Chondrocyte (in vitro differentiated cells): ENCODE results near the gene NDUFA13. TPM values are rescaled to one million over a fixed set of nuclear protein-coding genes. Genes with fewer than 3 reads are reported as not detected.
A peak's percentile ranks its signal among the peaks of the same experiment; 100 is the strongest.

ENCODE experiments used
- DNase-seq: peaks from one replicate; pipeline ENCODE4 v3.0.0; 2021; ENCODE audit warnings: mixed read lengths, low spot score
- H3K27ac Mint-ChIP-seq: one replicate; pipeline ENCODE4 v1.8.0; 2021; ENCODE audit warnings: mild to moderate bottlenecking, moderate library complexity, mixed read lengths; ENCODE audit not compliant: unreplicated experiment
- H3K27me3 Mint-ChIP-seq: 2 replicates; pipeline ENCODE4 v1.8.0; 2021; ENCODE audit warnings: low read depth, mixed read lengths
- H3K36me3 Mint-ChIP-seq: 2 replicates; pipeline ENCODE4 v1.8.0; 2021; ENCODE audit warnings: low read depth, mixed read lengths
- H3K4me1 Mint-ChIP-seq: 2 replicates; pipeline ENCODE4 v1.8.0; 2021; ENCODE audit warnings: low read depth, mild to moderate bottlenecking, mixed read lengths
- H3K4me3 Mint-ChIP-seq: one replicate; pipeline ENCODE4 v1.8.0; 2021; ENCODE audit warnings: mild to moderate bottlenecking, moderate library complexity, mixed read lengths; ENCODE audit not compliant: unreplicated experiment
- H3K9me3 Mint-ChIP-seq: 2 replicates; pipeline ENCODE4 v1.8.0; 2021; ENCODE audit warnings: low read depth, mixed read lengths
- total RNA-seq: library from RNA; stranded (reverse); gene quantifications from 3 replicates; pipeline ENCODE4 v1.2.1, GENCODE V29; 2021
- TF ChIP-seq, protein P1 (sequence below): fragments of 200-600 bp; sonication (generic); IDR thresholded peaks from 2 replicates; pipeline ENCODE4 v1.5.0; 2021; ENCODE audit warnings: antibody characterized with exemption, mild to moderate bottlenecking, moderate library complexity

NDUFA13 gene
- total RNA-seq, 1 donor from 2014 or later = 313 TPM

- no peaks in the 10 kb centered on the region for H3K9me3 Mint-ChIP-seq
- no peak overlapping the region for H3K4me3 Mint-ChIP-seq
- H3K4me1 Mint-ChIP-seq = peaks cover 38% of the 10 kb centered on the region
- H3K36me3 Mint-ChIP-seq = peaks cover 3% of the 10 kb centered on the region
- no peak overlapping the region for H3K27ac Mint-ChIP-seq
- TF ChIP-seq, protein P1, sequence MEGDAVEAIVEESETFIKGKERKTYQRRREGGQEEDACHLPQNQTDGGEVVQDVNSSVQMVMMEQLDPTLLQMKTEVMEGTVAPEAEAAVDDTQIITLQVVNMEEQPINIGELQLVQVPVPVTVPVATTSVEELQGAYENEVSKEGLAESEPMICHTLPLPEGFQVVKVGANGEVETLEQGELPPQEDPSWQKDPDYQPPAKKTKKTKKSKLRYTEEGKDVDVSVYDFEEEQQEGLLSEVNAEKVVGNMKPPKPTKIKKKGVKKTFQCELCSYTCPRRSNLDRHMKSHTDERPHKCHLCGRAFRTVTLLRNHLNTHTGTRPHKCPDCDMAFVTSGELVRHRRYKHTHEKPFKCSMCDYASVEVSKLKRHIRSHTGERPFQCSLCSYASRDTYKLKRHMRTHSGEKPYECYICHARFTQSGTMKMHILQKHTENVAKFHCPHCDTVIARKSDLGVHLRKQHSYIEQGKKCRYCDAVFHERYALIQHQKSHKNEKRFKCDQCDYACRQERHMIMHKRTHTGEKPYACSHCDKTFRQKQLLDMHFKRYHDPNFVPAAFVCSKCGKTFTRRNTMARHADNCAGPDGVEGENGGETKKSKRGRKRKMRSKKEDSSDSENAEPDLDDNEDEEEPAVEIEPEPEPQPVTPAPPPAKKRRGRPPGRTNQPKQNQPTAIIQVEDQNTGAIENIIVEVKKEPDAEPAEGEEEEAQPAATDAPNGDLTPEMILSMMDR = no peak
- H3K27me3 Mint-ChIP-seq = no peaks in the 10 kb centered on the region
- no peak for DNase-seq
Measured at GRCh38 chr19:19475015-19475765, 40.8 kb upstream of the NDUFA13 start.

GRCh38 chr19:19475849-19476828 is 39.9 kb upstream of the NDUFA13 start:
- no peaks in the 10 kb centered on the region for H3K36me3 Mint-ChIP-seq

GRCh38 chr19:19477705-19478383 is 38.2 kb upstream of the NDUFA13 start:
- DNase-seq = no peak
- Mint-ChIP-seq H3K4me3 (no peak overlapping the region), H3K4me1 (peaks cover 20% of the 10 kb centered on the region), H3K27me3 (no peaks in the 10 kb centered on the region), H3K9me3 (no peaks in the 10 kb centered on the region), H3K36me3 (no peaks in the 10 kb centered on the region), H3K27ac (peak overlapping the region; percentile 79)
- TF ChIP-seq, protein P1 = no peak

More at GRCh38 chr19:19475849-19476828, 39.9 kb upstream of the NDUFA13 start:
- Mint-ChIP-seq H3K27ac (no peak overlapping the region), H3K9me3 (no peaks in the 10 kb centered on the region), H3K4me3 (no peak overlapping the region), H3K27me3 (no peaks in the 10 kb centered on the region), H3K4me1 (peaks cover 34% of the 10 kb centered on the region)
- TF ChIP-seq, protein P1 = peak; percentile 55
- no peak for DNase-seq

DNA sequence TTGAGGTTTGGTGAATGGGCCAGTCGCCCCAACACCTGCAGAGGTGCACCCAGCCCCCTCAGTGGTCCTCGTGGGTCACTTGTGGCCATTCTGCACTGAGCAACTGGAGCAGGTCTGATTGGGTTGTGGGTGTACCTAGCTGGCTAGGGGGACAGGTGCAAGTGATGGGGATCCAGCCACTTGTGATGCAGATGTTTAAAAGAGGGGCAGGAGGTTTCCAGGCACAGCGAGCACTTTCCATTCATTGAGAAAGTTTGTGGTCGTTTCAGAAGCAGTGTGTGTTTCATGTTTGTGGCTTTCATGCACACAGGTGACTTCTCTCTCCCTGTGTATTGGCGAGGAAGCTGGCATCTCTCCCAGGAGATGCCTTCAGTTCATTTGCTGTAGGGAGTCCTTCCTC is 35.3 kb upstream of the NDUFA13 start:
- Mint-ChIP-seq H3K4me3 (no peak overlapping the region), H3K27ac (no peak overlapping the region), H3K4me1 (peaks cover 20% of the 10 kb centered on the region), H3K27me3 (no peaks in the 10 kb centered on the region), H3K9me3 (no peaks in the 10 kb centered on the region), H3K36me3 (peaks cover 2% of the 10 kb centered on the region)
- TF ChIP-seq, protein P1 = no peak
- no peak for DNase-seq
